Right atrium auricular region (tissue), 2 donors: ENCODE results near the gene MAEA. TPM values are rescaled to one million over a fixed set of nuclear protein-coding genes. Genes with fewer than 3 reads are reported as not detected.

Experiments
- DNase-seq: peaks from one replicate; pipeline ENCODE4 v3.0.0-alpha.2; 2019; ENCODE audit warnings: low spot score
- H3K27ac ChIP-seq, 2 donors: fragments of 200-600 bp; sonication (generic); 1 replicate in 1 of 2; 2 replicates in 1 of 2; pipeline ENCODE4 v1.5.1; 2016 to 2019
- H3K27me3 ChIP-seq, 2 donors: fragments of 200-600 bp; sonication (generic); one replicate each; pipeline versions ENCODE4 v1.5.1 to v1.6.0; 2017 to 2019
- H3K36me3 ChIP-seq: fragments of 200-600 bp; sonication (generic); one replicate; pipeline ENCODE4 v1.5.1; 2016
- H3K4me1 ChIP-seq, 2 donors: fragments of 200-600 bp; sonication (generic); one replicate each; pipeline versions ENCODE4 v1.5.1 to v1.6.0; 2017 to 2019
- H3K4me3 ChIP-seq, 2 donors: fragments of 200-600 bp; sonication (generic); 1 replicate in 1 of 2; 2 replicates in 1 of 2; pipeline ENCODE4 v1.5.1; 2017 to 2019; ENCODE audit warnings: mild to moderate bottlenecking in 1 of 2, moderate library complexity in 1 of 2
- H3K9me3 ChIP-seq, 2 donors: fragments of 200-600 bp; sonication (generic); one replicate each; pipeline ENCODE4 v1.5.1; 2019
- CTCF ChIP-seq, 2 donors: fragments of 200-600 bp; sonication (generic); IDR thresholded peaks; one replicate each; pipeline ENCODE4 v1.5.1; 2019; ENCODE audit warnings: antibody characterized with exemption in 2 of 2
- total RNA-seq, 2 donors: library from RNA; depleted of rRNA; stranded (reverse); fragments of >200 nt; gene quantifications; one replicate each; pipeline ENCODE4 v1.1.0, GENCODE V29; 2016

MAEA gene
- total RNA-seq, 2 donors from 2014 or later, result 46.0 to 51.7 TPM

DNA sequence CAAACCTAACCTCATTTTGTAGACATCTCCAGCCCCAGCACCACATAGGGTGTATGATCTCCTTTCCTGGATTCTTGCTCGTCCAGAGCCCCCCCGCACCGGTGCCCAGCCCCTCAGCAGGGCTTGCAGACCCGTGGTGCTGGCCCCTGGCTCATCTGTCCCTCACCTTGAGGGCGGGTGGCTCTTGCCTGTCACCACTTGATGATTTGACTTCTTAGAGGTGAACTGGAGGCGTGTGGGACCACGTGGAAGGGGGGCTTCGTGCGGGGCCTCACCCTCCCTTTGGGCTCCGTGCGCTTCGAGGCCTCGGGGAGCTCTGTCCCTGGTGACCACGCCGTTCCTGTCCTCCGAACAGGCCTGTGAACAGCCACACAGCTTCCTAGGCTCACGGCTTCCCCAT lies 72.8 kb downstream of the MAEA start:
- no peak for DNase-seq
- H3K9me3 ChIP-seq, result no peaks in the 10 kb centered on the region

DNA sequence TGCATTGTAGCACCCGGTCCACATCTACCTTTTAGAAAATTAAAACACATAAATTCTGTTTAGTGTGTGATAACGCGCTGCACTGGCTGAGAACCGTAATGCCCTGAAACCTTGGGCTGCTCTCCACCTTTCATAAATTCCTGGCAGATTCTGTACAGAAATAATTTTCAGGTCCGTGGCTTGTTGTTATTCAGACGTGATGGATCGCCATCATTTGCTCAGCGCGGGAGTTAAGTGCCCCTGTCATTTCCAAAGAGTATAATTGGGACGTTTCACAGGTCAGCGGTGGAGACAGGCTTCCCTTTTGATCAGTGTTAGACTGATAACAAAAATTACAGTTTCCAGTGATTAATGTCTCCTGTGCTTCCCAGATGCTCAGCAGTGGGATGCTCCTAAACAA lies 73.8 kb downstream of the MAEA start:
- Histone ChIP-seq H3K4me1 (no peaks in the 10 kb centered on the region), H3K27me3 (no peaks in the 10 kb centered on the region), H3K9me3 (no peaks in the 10 kb centered on the region), H3K4me3 (no peak overlapping the region), H3K36me3 (peaks cover 5% of the 10 kb centered on the region), H3K27ac (no peak overlapping the region)
- no peak for DNase-seq
- no peak for TF ChIP-seq CTCF (IDR thresholded peaks at IDR 0.05)

More for the DNA sequence above, 72.8 kb downstream of the MAEA start:
- Histone ChIP-seq H3K36me3 (peaks cover 5% of the 10 kb centered on the region), H3K27me3 (no peaks in the 10 kb centered on the region), H3K4me1 (no peaks in the 10 kb centered on the region), H3K4me3 (no peak overlapping the region), H3K27ac (no peak overlapping the region)
- TF ChIP-seq CTCF (IDR thresholded peaks at IDR 0.05), result no peak

DNA sequence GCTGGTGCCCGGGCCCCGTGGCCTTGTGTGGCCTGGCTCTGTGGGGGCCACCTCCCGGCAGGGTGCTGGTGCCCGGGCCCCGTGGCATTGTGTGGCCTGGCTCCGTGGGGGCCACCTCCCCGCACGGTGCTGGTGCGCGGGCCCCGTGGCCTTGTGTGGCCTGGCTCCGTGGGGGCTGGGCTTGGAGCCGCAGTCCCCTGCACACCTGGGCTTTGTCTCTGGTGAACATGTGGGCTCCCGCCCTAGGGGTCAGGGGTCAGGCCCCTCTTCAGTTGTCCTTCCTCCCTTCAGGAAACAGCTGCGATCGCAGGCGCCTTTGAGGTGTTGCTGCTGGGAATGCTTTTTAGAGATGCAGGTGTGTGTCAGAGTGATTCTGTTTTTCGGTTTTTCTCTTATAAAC lies 74.5 kb downstream of the MAEA start:
- H3K36me3 ChIP-seq, result peaks cover 5% of the 10 kb centered on the region
- no peak overlapping the region for H3K4me3 ChIP-seq
- TF ChIP-seq CTCF (IDR thresholded peaks at IDR 0.05), result no peak
- no peak overlapping the region for H3K27ac ChIP-seq
- H3K4me1 ChIP-seq, result no peaks in the 10 kb centered on the region
- H3K9me3 ChIP-seq, result no peaks in the 10 kb centered on the region
- H3K27me3 ChIP-seq, result no peaks in the 10 kb centered on the region
- no peak for DNase-seq

DNA sequence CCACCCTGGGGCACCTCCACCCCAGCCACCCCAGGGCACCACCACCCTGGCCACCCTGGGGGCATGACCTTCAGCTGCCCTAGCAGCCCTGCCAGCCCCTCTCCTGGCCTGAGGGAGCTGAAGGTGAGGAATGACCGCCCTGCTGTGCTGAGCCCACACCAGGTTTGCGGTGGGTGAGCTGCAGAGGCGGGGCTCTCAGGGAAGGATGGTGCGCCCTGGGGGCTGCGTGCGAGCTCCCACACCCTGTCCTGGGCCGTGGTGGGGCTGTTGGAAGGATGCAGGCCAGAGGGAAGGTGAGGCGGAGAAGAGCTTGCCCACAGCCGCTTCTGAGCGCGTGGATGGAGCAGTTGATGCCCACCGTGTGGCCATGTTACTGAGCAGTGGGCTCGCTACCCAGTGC lies 75.1 kb downstream of the MAEA start:
- Histone ChIP-seq H3K4me1 (no peaks in the 10 kb centered on the region), H3K9me3 (no peaks in the 10 kb centered on the region), H3K27ac (no peak overlapping the region), H3K27me3 (no peaks in the 10 kb centered on the region), H3K4me3 (no peak overlapping the region), H3K36me3 (peaks cover 5% of the 10 kb centered on the region)
- no peak for DNase-seq
- no peak for TF ChIP-seq CTCF (IDR thresholded peaks at IDR 0.05)

DNA sequence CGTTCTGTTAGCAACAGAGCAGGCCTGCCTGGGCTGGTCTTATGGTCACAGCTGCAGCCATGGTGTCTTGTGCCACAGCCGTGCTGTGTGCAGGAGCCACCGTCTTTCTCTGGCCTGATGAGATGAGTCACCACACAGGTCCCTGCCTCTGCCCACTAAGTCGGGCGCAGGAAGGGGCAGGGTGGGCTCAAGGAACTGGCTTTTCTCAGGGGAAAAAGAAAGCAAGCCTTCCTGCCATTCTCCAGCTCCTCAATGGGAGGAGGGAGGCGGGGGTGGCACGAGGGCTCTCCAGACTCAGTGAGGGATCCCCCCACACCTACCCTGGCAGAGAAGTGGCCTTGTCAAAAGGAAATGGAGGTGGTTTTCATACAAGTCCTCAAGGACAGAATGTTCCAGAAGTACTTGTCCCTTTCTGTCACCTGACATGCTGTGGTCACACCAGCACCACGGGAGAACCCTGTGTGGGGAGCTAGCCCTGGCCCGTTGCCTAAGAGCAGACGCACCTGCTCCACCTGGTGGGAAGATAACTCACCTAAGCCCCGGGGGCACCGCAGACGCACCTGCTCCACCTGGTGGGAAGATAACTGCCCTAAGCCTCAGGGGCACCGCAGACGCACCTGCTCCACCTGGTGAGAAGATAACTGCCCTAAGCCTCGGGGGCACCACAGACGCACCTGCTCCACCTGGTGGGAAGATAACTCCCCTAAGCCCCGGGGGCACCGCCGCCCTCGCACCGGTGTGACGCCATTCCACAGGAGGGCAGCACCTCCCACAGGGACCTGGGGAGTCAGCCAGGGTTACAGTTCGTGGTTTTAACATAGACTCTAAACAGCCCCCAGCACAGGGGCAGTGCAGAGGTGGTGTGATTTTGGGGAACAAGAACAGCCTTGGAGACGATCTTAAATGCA lies 75.8 kb downstream of the MAEA start:
- Histone ChIP-seq H3K4me1 (no peaks in the 10 kb centered on the region), H3K9me3 (no peaks in the 10 kb centered on the region), H3K27me3 (no peaks in the 10 kb centered on the region), H3K4me3 (no peak overlapping the region), H3K36me3 (peaks cover 5% of the 10 kb centered on the region), H3K27ac (no peak overlapping the region)
- no peak for TF ChIP-seq CTCF (IDR thresholded peaks at IDR 0.05)
- no peak for DNase-seq
